ENCODE results near the gene AKT2. TPM values are rescaled to one million over a fixed set of nuclear protein-coding genes. Genes with fewer than 3 reads are reported as not detected.
"Not testable (repeated sequence)": the region's sequence is repeated elsewhere in the genome, so short reads cannot be mapped to it uniquely, and the experiment has no call there.

Gene AKT2
- 123 and 134 TPM in 2 replicates for polyA plus RNA-seq (2014; cell fraction: cytosol; rRNA removed)
- polyA plus RNA-seq (2014; cell fraction: nucleus; rRNA removed) = 382 and 407 TPM in 2 replicates

GRCh38 chr19:40284501-40285352 is at the start of gene AKT2:
AKT2 (minus strand) TSS chr19:40285345; CDS start chr19:40265267, 20,078 bp downstream.
- DNase-seq (ENCODE audit: low spot score) = peak; percentile 80

GRCh38 chr19:40333083-40333482 is 47.9 kb upstream of the AKT2 start:
- not testable (repeated sequence) for DNase-seq (ENCODE audit: low spot score)

GRCh38 chr19:40332669-40333068 is 47.5 kb upstream of the AKT2 start:
- DNase-seq (ENCODE audit: low spot score) = no peak

- DNase-seq (ENCODE audit: low spot score) = no peak
Measured at GRCh38 chr19:40331052-40331451, 45.9 kb upstream of the AKT2 start.

- no peak for DNase-seq (ENCODE audit: low spot score)
Measured at GRCh38 chr19:40326201-40326600, 41.1 kb upstream of the AKT2 start.

- no peak for DNase-seq (ENCODE audit: low spot score)
Measured at GRCh38 chr19:40323705-40324104, 38.6 kb upstream of the AKT2 start.

GRCh38 chr19:40322951-40323615 is 37.9 kb upstream of the AKT2 start:
- no peak for DNase-seq (ENCODE audit: low spot score)

GRCh38 chr19:40322271-40322610 is 37.1 kb upstream of the AKT2 start:
- DNase-seq (ENCODE audit: low spot score) = no peak

GRCh38 chr19:40321566-40322270 is 36.6 kb upstream of the AKT2 start:
- DNase-seq (ENCODE audit: low spot score) = no peak

- no peak for DNase-seq (ENCODE audit: low spot score)
Measured at GRCh38 chr19:40321076-40321475, 35.9 kb upstream of the AKT2 start.

GRCh38 chr19:40320558-40320935 is 35.4 kb upstream of the AKT2 start:
- no peak for DNase-seq (ENCODE audit: low spot score)

- no peak for DNase-seq (ENCODE audit: low spot score)
Measured at GRCh38 chr19:40317338-40317737, 32.2 kb upstream of the AKT2 start.

- no peak for DNase-seq (ENCODE audit: low spot score)
Measured at GRCh38 chr19:40315812-40316470, 30.8 kb upstream of the AKT2 start.

- DNase-seq (ENCODE audit: low spot score) = no peak
Measured at GRCh38 chr19:40314656-40315055, 29.5 kb upstream of the AKT2 start.

GRCh38 chr19:40313229-40313983 is 28.3 kb upstream of the AKT2 start:
- no peak for DNase-seq (ENCODE audit: low spot score)

- DNase-seq (ENCODE audit: low spot score) = no peak
Measured at GRCh38 chr19:40312533-40312932, 27.4 kb upstream of the AKT2 start.

- no peak for DNase-seq (ENCODE audit: low spot score)
Measured at GRCh38 chr19:40309666-40310065, 24.5 kb upstream of the AKT2 start.

- peak; percentile 81 for DNase-seq (ENCODE audit: low spot score)
Measured at GRCh38 chr19:40305403-40305802, 20.3 kb upstream of the AKT2 start.

- no peak for DNase-seq (ENCODE audit: low spot score)
Measured at GRCh38 chr19:40304306-40304705, 19.2 kb upstream of the AKT2 start.

- DNase-seq (ENCODE audit: low spot score) = no peak
Measured at GRCh38 chr19:40303765-40304164, 18.6 kb upstream of the AKT2 start.

Data from SK-N-DZ (cell line).